ENCODE data around the gene TRIP12.
A peak's percentile ranks its signal among the peaks of the same experiment; 100 is the strongest.
"Not testable (repeated sequence)": the region's sequence is repeated elsewhere in the genome, so short reads cannot be mapped to it uniquely, and the experiment has no call there.

The TRIP12 gene

GRCh38 chr2:229818230-229818629, 103.6 kb downstream of the TRIP12 start:
- DNase-seq: no peak

DNA sequence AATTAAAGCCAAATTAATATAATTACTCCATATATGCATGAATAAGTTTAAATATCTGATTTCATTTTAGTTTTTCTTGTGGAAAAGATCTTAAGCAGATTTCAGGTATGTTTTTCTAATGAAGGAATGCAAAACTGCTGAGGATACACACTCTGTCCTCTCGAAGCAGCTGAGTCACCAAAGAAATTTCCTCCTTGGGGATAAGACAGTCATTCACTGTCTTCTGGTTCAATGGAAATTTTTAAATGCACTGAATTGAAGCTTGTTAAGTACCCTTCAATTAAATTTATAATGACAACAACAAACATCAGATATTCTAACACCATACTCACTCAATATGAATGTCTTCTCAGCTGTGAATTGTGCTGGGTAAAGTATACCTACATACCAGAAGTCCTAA, 106.0 kb downstream of the TRIP12 start:
- DNase-seq: no peak

DNA sequence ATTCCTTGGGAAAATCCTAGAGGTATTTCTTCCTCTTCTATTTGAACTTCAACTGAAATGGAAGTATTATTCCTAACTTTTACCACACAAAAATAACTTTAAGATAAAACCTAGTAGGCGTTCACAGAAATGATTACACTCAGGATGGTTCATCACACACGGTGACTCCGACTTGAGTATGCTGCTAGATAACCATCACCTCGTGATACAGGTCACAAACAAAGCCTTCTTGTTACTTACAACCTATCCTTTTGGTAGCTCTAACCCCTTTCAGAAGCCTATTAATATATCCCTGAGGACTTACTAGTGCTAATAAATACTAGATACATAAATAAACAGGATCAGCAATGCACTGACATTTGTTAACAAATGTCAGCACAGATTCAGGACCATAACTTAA, 106.5 kb downstream of the TRIP12 start:
- no peak for DNase-seq

- no peak for DNase-seq
Measured at GRCh38 chr2:229810786-229811185, 111.0 kb downstream of the TRIP12 start.

GRCh38 chr2:229805559-229805958, 116.2 kb downstream of the TRIP12 start:
- no peak for DNase-seq

DNA sequence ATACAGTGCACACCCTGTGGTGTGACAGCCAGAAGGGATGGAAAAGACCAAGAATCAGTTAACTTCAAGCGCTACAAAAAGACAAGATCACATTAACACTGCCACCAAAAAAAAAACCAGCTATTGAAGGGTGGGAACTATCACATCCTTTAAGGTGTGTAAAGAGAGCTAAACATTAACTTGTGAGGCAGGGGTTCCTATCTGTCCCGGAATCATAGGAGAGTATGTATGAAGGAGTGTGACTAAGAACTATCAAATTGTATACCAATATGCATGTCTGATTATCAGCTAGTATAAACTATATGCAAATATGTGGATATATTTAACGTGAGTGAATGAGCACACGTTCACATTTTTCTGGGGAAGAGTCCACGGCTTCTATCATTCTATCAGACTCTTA, 119.0 kb downstream of the TRIP12 start:
- DNase-seq: no peak

DNA sequence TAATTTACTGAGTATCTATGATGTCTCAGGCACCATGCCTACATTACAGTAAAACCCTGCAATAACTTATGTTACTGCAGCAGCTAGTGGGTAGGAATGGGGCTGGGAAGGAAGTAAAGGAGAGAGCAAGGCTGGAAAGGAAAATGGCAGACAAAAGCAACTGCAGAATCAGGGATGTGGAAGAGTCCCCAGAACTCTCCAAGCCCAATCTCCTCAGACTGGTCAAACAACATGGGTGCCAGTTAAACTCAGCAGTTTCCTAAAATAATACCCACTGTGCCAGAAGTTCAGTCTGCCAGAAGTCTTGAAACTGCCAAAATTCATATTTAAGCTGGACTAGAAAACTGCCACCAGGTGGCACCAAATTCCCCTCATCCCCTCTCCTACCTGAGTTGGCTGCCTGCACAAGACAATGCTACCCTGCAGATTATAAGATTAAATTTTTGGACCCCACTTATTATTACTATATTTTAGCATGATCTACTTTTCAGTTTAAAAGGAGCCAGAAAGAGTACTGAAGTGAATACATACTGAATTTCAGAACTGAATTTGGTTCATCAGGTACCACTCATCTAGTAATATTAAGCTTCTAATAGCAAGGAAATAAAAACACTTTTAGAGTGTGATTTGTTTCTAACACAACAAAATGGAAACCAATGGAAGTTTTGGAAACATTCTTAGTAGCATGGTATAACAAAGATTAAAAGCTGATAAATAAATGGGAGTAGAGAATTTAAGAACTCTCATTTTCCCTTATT, 120.6 kb downstream of the TRIP12 start:
- peak; percentile 3 for DNase-seq

GRCh38 chr2:229798446-229799155, 123.2 kb downstream of the TRIP12 start:
- no peak for DNase-seq

- no peak for DNase-seq
Measured at GRCh38 chr2:229795058-229795457, 126.8 kb downstream of the TRIP12 start.

DNA sequence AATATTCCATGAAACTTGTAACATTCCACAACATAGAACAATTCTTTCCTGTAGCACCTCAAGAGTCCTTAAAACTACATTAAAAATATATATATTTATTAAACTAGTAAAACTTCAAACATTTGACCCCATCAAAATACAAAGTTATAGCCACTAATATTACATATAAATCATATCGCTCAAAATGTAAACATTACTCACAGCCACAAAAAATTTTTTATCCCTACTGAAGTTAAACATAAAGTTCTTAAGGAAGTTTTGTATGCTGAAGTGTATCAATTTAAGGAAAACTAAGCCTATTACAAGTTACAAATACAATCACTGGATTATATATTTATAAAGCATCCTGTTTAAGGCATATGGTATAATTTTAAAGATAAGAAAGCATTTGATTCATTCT, 127.2 kb downstream of the TRIP12 start:
- no peak for DNase-seq

DNA sequence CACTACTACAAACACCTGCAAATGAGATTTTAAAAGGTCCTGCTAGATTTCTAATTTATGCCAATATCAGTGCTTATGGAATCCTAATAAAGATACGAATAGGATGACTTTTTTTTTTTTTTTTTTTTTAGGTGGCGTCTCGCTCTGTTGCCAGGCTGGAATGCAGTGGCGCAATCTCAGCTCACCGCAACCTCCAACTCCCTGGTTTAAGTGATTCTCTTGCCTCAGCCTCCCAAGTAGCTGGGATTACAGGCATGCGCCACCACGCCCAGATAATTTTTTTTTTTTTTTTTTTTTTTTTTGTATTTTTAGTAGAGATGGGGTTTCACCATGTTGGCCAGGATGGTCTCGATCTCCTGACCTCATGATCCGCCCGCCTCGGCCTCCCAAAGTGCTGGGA, 135.5 kb downstream of the TRIP12 start:
- DNase-seq: not testable (repeated sequence)

GRCh38 chr2:229784791-229785190, 137.0 kb downstream of the TRIP12 start:
- DNase-seq: no peak

- no peak for DNase-seq
Measured at GRCh38 chr2:229783108-229783721, 138.6 kb downstream of the TRIP12 start.

- DNase-seq: peak; percentile 32
Measured at GRCh38 chr2:229780856-229781773, 140.7 kb downstream of the TRIP12 start.

- DNase-seq: no peak
Measured at GRCh38 chr2:229779650-229780049, 142.2 kb downstream of the TRIP12 start.

DNA sequence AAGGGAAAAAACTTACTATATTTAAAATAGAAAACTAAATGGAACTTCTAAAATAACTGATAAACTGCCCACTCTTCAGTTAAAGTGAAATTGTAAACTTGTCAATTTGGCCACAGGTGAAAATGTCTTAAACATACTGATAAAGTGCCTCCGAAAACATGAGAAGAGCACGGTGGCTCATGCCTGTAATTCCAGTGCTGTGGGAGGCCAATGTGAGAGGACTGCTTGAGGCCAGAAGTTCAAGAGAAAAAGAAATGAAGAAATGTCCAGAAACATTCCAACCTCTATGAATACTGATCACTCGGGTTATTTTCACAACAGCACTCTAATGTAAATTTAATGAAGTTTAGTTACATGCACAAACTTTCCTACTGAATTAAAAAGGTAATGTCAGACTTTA, 144.1 kb downstream of the TRIP12 start:
- DNase-seq: no peak

- DNase-seq: no peak
Measured at GRCh38 chr2:229775614-229776313, 146.0 kb downstream of the TRIP12 start.

GRCh38 chr2:229774237-229774636, 147.6 kb downstream of the TRIP12 start:
- no peak for DNase-seq

DNA sequence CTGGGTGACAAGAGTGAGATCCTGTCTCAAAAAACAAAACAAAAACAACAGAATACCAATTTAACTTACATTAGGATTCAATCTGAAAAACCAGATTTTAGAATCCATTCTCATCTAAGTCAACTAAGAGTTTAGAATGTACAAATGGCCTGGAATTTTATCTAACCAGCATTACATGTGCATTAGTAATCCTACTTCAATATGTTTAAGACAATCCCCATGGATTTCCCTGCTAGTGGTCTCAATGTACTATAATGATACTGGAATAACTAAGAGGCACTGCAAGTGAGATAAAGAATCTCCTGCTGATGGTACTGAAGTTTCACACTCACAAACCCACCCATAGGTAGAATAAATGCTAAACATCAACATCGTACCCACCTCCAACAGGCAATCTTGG, 153.6 kb downstream of the TRIP12 start:
- no peak for DNase-seq

DNA sequence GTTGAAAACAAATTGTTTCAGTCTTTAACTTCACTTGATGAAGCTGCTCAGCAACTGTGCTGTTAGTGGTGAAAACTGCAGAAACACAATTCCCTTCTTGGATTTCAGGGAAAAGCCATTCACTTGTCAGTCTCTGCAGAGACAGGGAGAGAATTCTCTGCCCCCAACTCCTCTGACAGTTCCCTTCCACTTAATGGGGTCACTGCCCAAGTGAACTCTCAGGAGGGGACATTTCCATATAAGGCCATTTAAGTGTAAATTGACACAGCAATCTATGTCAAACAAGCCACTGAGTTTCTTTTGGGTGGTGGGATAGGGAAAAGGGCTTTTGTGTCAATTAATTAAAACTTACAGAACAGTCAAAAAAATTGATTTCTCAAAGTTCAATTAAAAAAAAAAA, 156.1 kb downstream of the TRIP12 start:
- DNase-seq: no peak

DNA sequence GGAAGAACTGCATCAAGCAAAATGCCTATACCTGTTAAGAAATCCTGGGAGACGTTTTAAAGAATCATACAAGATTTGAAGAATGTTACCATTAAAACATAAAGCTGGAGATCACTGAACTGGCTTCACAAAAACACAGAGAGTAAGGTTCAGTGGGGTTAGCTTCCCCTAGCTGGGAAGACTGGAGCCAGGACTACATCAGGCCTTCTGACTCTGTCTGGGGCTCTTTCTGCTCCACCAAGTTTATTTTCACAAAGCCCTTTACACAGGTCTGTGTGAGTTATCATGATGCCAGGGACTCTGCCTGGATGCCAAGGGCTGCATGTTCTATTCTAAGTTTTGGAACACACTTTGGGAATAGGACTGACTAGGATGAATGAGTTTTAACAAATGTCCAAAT, 160.1 kb downstream of the TRIP12 start:
- no peak for DNase-seq

- not testable (repeated sequence) for DNase-seq
Measured at GRCh38 chr2:229757462-229757861, 164.3 kb downstream of the TRIP12 start.
